Heart left ventricle (tissue), 16 donors: Measurements from ENCODE around the gene ADAMTSL1. TPM values are rescaled to one million over a fixed set of nuclear protein-coding genes. Genes with fewer than 3 reads are reported as not detected.
A peak's percentile ranks its signal among the peaks of the same experiment; 100 is the strongest.

Experiments used
- ATAC-seq, 4 donors: fragments of 200-7000 bp; cut with Tn5 transposase; one replicate each; pipeline ENCODE4 v1.9.1; 2020 to 2022; ENCODE audit warnings: moderate library complexity in 4 of 4, mild to moderate bottlenecking in 3 of 4, moderate number of reproducible peaks in 1 of 4
- DNase-seq, 5 donors: peaks; one replicate each; pipeline ENCODE4 v3.0.0-alpha.2; 2020
- H3K27ac ChIP-seq, 12 donors: fragments of 200-600 bp; sonication (generic) in 4 of 12; one replicate each; pipeline versions ENCODE4 v1.5.0 to v1.8.0; 2016 to 2022; ENCODE audit warnings: mild to moderate bottlenecking in 2 of 12
- H3K27me3 ChIP-seq, 9 donors: fragments of 200-600 bp; sonication (generic) in 2 of 9; one replicate each; pipeline versions ENCODE4 v1.5.1 to v1.8.0; 2016 to 2022; ENCODE audit warnings: mild to moderate bottlenecking in 3 of 9
- H3K36me3 ChIP-seq, 9 donors: fragments of 200-600 bp; sonication (generic) in 2 of 9; one replicate each; pipeline versions ENCODE4 v1.5.0 to v1.8.0; 2018 to 2022; ENCODE audit warnings: mild to moderate bottlenecking in 2 of 9
- H3K4me1 ChIP-seq, 12 donors: fragments of 200-600 bp; sonication (generic) in 4 of 12; one replicate each; pipeline versions ENCODE4 v1.5.0 to v1.8.0; 2016 to 2022; ENCODE audit warnings: mild to moderate bottlenecking in 3 of 12
- H3K4me3 ChIP-seq, 12 donors: fragments of 200-600 bp; sonication (generic) in 4 of 12; one replicate each; pipeline versions ENCODE4 v1.5.0 to v1.8.0; 2017 to 2022; ENCODE audit warnings: mild to moderate bottlenecking in 9 of 12, moderate library complexity in 4 of 12
- H3K9me3 ChIP-seq, 12 donors: fragments of 200-600 bp; sonication (generic) in 4 of 12; one replicate each; pipeline versions ENCODE4 v1.5.0 to v1.8.0; 2016 to 2022; ENCODE audit warnings: mild to moderate bottlenecking in 1 of 12
- POLR2A ChIP-seq, 2 donors: fragments of 450-650 bp; IDR thresholded peaks; one replicate each; pipeline ENCODE4 v1.6.1; 2017; ENCODE audit warnings: antibody characterized with exemption in 2 of 2, mild to moderate bottlenecking in 2 of 2, moderate library complexity in 2 of 2
- WGBS, 4 donors: extraction: QIAGEN DNeasy Blood & Tissue Kit in 2 of 4; methylation state at CpG; one replicate each; pipeline versions ENCODE4 v1.1.5 to v1.1.7; 2013 to 2018; 5-methylcytosine and 5-hydroxymethylcytosine counted together
- intact Hi-C, 10 donors: fragments of 100-400 bp; cut with DNase I; formaldehyde crosslinking; loops; one replicate each; pipeline versions ENCODE4 v1.11.1 to v1.14.2; 2022
- polyA plus RNA-seq, 2 donors: library from polyadenylated mRNA; stranded (reverse); fragments of 200-250 nt; gene quantifications; one replicate each; pipeline ENCODE4 v1.2.3, GENCODE V29; 2013
- total RNA-seq, 9 donors: library from RNA; depleted of rRNA in 2 of 9; stranded (reverse); fragments of >200 nt in 2 of 9; fragmentation: NEBNext Ultra II Directional in 3 of 9; extraction: Animal tissue kit (Norgen Biotek cat#: 25700) in 3 of 9; gene quantifications; one replicate each; pipeline versions ENCODE4 v1.1.0 to v1.2.4, GENCODE V29; 2016 to 2023
- TF ChIP-seq, protein P1 (sequence below), 12 donors: fragments of 200-600 bp; sonication (generic) in 4 of 12; IDR thresholded peaks; one replicate each; pipeline versions ENCODE4 v1.5.0 to v1.8.0; 2018 to 2022; ENCODE audit warnings: antibody characterized with exemption in 12 of 12, mild to moderate bottlenecking in 5 of 12
- donor health status: ischemic (EF 13 %, LVEDD 7.1; RV severe dilation, severe dysfunction).
- donor health status: healthy with polysubstance abuse.
- donor health status: DM: no; HTN: yes; CAD: no.
- donor health status: DM: no; HTN: no; CAD: no.
- donor health status: ischemic (EF 25% LVEDD 6.9; RV normal size, moderate dysfunction).
- donor health status: ischemic (EF 25% LVEDD 5.7; RV mildly dilated, moderate dysfunction).
- donor health status: healthy.
- donor health status: DM: yes; HTN: yes; CAD: no.
- donor health status: ischemic (EF 35%, LVEDD 5.7; RV mildly dilated, moderate dysfunction).
- donor health status: nonischemic (EF 11% LVEDD 7.7; RV severe dilation, severe dysfunction).
- donor health status: DM: yes; HTN: yes; CAD: no.
- donor health status: PGD.
- donor health status: ischemic (EF 29% LVEDD 5.4; RV normal size, mild dysfunction).
- donor health status: nonischemic (EF 23%, LVEDD 6.1; RV moderate dilation, normal function).

ADAMTSL1 gene
- total and polyA plus RNA-seq, 11 donors = 0.46 to 4.7 (median 1.1) TPM

DNA sequence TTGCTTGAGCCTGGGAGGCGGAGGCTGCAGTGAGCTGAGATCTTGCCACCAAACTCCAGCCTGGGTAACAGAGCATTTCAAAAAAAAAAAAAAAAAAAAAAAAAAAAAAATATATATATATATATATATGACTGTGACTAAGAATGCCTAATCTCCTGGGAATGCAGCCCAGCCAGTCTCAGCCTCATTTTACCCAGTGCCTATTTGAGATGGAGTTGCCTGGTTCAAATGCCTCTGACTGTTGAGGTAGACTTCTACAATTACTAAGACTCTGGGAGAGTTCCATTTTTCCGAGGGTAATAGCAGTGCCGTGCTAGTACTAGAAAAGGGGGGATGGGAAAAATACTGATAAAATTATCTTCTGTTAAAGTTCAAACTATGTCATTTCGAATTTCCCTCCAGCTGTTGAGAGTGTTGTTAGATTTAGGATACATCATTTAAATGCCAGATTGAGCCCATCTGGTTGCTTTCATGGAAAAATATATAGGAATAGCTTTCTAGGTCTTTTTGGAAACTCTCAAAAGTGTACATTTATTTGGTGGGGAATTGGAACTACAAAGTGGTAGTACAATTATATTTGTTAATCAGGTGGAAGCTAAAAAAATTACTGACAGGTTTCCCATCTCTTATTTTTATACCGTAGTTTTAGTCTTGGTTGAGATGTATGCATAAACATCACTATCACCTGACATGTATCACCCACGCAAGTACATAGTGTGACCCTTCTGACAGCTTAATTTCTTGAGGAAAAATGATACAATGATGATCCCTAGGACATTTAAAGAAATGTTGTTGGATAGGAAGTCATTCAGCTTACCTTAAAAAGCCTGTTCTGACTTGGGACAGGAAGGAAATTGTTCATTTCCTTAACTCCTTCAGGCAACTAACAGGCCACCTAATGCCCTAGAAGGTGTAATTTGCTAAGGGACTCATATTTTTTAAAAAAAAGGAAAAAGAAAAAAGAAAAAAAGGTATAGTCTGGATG lies 214.9 kb downstream of the ADAMTSL1 start:
- Histone ChIP-seq H3K4me3 (no peak overlapping the region), H3K27me3 (no peaks in the 10 kb centered on the region), H3K27ac (no peak overlapping the region), H3K9me3 (no peaks in the 10 kb centered on the region), H3K4me1 (peaks cover 0 to 31% (median 0%) of the 10 kb centered on the region in 12 donors), H3K36me3 (no peaks in the 10 kb centered on the region)
- DNase-seq (no peak), ATAC-seq (peak in 1 of 4 donors; percentile 61)
- intact Hi-C loops = loop anchor here in 1 of 10 donors (10.0 kb wide), 1 partner anchor 54 kb away; no protein-coding TSS in a partner anchor
- TF ChIP-seq POLR2A (IDR thresholded peaks at IDR 0.05) = no peak
- TF ChIP-seq, protein P1, sequence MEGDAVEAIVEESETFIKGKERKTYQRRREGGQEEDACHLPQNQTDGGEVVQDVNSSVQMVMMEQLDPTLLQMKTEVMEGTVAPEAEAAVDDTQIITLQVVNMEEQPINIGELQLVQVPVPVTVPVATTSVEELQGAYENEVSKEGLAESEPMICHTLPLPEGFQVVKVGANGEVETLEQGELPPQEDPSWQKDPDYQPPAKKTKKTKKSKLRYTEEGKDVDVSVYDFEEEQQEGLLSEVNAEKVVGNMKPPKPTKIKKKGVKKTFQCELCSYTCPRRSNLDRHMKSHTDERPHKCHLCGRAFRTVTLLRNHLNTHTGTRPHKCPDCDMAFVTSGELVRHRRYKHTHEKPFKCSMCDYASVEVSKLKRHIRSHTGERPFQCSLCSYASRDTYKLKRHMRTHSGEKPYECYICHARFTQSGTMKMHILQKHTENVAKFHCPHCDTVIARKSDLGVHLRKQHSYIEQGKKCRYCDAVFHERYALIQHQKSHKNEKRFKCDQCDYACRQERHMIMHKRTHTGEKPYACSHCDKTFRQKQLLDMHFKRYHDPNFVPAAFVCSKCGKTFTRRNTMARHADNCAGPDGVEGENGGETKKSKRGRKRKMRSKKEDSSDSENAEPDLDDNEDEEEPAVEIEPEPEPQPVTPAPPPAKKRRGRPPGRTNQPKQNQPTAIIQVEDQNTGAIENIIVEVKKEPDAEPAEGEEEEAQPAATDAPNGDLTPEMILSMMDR (IDR thresholded peaks at IDR 0.05) = no peak
- 65 to 85% (median 77%) methylated on average over 6 of the region's 6 CpGs for WGBS, 4 donors

DNA sequence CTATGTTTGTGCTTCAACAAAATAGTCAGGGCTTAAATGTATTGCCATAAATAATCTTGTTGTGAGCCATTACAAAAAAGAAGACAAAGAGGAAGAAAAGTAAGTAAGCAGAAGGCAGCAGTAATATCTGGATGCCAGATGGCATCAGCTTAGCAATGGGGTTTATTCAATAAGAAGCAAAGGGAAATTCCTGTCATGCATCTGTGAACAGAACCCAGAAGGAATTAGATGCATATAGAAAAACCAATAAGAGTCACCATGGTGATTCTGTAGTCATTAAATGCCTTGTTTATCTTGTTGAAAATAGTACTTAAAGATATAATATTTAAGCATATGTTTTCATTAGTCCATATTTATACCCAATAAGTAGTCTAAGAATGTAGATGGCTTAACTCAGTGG lies 216.0 kb downstream of the ADAMTSL1 start:
- Histone ChIP-seq H3K9me3 (peaks cover 0 to 4% (median 2%) of the 10 kb centered on the region in 12 donors), H3K27ac (no peak overlapping the region), H3K4me1 (peaks cover 0 to 21% (median 0%) of the 10 kb centered on the region in 12 donors), H3K4me3 (no peak overlapping the region), H3K36me3 (no peaks in the 10 kb centered on the region), H3K27me3 (no peaks in the 10 kb centered on the region)
- DNase-seq (no peak), ATAC-seq (no peak)
- TF ChIP-seq, protein P1 (IDR thresholded peaks at IDR 0.05) = no peak
- no peak for TF ChIP-seq POLR2A (IDR thresholded peaks at IDR 0.05)
- intact Hi-C loops = loop anchor here in 1 of 10 donors (10.0 kb wide), 1 partner anchor 55 kb away; no protein-coding TSS in a partner anchor

DNA sequence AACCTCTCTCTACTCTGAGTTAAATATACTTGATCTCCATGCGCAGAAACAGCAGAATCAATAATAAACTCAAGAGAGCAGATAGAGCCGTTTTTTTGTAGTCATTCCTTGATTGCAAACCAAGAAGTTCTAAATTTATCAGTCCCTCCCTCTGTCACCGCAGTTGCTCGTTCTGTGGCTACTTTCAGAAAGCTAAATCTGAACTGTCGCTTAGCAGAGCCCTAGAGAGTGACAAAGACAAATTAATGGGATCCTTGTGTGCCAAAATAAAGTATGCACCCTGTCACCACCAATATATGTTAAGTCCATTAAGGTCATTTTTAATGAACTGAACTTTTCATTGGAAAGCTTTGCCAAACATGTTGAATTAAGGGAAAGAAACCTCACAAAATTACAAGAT lies 218.3 kb downstream of the ADAMTSL1 start:
- TF ChIP-seq POLR2A (IDR thresholded peaks at IDR 0.05) = no peak
- TF ChIP-seq, protein P1 (IDR thresholded peaks at IDR 0.05) = no peak

DNA sequence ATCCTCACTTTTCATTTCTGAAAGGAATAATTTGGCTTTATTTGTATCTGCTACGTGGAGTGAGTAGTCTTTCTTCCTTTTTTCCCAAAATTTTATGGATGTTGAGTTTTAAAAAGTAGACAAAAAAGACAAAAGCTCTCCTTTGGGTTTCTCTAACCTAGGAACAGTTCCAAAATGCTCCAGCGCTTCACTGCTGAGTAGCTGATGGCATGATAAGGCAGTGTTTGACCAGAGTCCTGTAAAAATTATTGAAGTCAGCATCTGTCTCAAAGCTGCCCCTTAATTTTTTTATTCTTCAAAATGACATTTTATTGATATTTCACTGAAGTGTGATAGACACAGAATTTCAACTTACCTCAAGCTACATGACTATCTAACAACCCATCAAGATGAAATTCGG lies 219.0 kb downstream of the ADAMTSL1 start:
- no peak for TF ChIP-seq POLR2A (IDR thresholded peaks at IDR 0.05)
- TF ChIP-seq, protein P1 (IDR thresholded peaks at IDR 0.05) = no peak
- no peak overlapping the region for H3K4me3 ChIP-seq

More for the DNA sequence above, 218.3 kb downstream of the ADAMTSL1 start:
- Histone ChIP-seq H3K4me1 (peaks cover 0 to 19% (median 0%) of the 10 kb centered on the region in 12 donors), H3K4me3 (no peak overlapping the region), H3K9me3 (peaks cover 0 to 13% (median 6%) of the 10 kb centered on the region in 12 donors), H3K27me3 (no peaks in the 10 kb centered on the region), H3K36me3 (no peaks in the 10 kb centered on the region), H3K27ac (no peak overlapping the region)
- intact Hi-C loops = no loop called here
- DNase-seq (no peak), ATAC-seq (peak in 2 of 4 donors; percentile 34 to 66)
- 37 to 46% (median 40%) methylated on average over 5 of the region's 5 CpGs for WGBS, 4 donors

More for the DNA sequence above, 219.0 kb downstream of the ADAMTSL1 start:
- ATAC-seq (no peak), DNase-seq (no peak)
- Histone ChIP-seq H3K4me1 (peaks cover 0 to 19% (median 0%) of the 10 kb centered on the region in 12 donors), H3K9me3 (peaks cover 0 to 13% (median 6%) of the 10 kb centered on the region in 12 donors), H3K36me3 (no peaks in the 10 kb centered on the region), H3K27ac (no peak overlapping the region), H3K27me3 (no peaks in the 10 kb centered on the region)
- intact Hi-C loops = no loop called here
- 84 to 88% (median 87%) methylated on average over 3 of the region's 3 CpGs for WGBS, 4 donors
